Ovary (tissue), 9 donors: ENCODE data around the gene PARD3. TPM values are rescaled to one million over a fixed set of nuclear protein-coding genes. Genes with fewer than 3 reads are reported as not detected.
"Not testable (repeated sequence)": the region's sequence is repeated elsewhere in the genome, so short reads cannot be mapped to it uniquely, and the experiment has no call there.

Source experiments
- DNase-seq, 5 donors: peaks; one replicate each; pipeline ENCODE4 v3.0.0-alpha.2; 2019 to 2020
- H3K27ac ChIP-seq, 2 donors: fragments of 200-600 bp; one replicate each; pipeline versions ENCODE4 v1.5.1 to v1.8.0; 2019 to 2022
- H3K27me3 ChIP-seq: fragments of 200-600 bp; one replicate; pipeline ENCODE4 v1.8.0; 2022
- H3K36me3 ChIP-seq: fragments of 200-600 bp; sonication (generic); one replicate; pipeline ENCODE4 v1.5.1; 2019
- H3K4me1 ChIP-seq: one replicate; pipeline ENCODE4 v1.8.1; 2013; ENCODE audit warnings: mild to moderate bottlenecking, moderate library complexity; ENCODE audit not compliant: insufficient read depth
- H3K4me3 ChIP-seq: fragments of 200-600 bp; sonication (generic); one replicate; pipeline ENCODE4 v1.5.1; 2017
- H3K9me3 ChIP-seq, 2 donors: fragments of 200-600 bp in 1 of 2; sonication (generic) in 1 of 2; one replicate each; pipeline versions ENCODE4 v1.5.1 to v1.8.1; 2013 to 2019; ENCODE audit warnings: mild to moderate bottlenecking in 1 of 2, moderate library complexity in 1 of 2
- CTCF ChIP-seq, 3 donors: fragments of 450-650 bp in 2 of 3; fragments of 200-600 bp in 1 of 3; IDR thresholded peaks; one replicate each; pipeline versions ENCODE4 v1.5.1 to v1.8.0; 2016 to 2022; ENCODE audit warnings: antibody characterized with exemption in 3 of 3, mild to moderate bottlenecking in 1 of 3
- EP300 ChIP-seq: sonication (generic); formaldehyde crosslinking; IDR thresholded peaks from one replicate; pipeline ENCODE4 v1.6.1; 2017; ENCODE audit warnings: antibody characterized with exemption
- POLR2A ChIP-seq: fragments of 450-650 bp; IDR thresholded peaks from one replicate; pipeline ENCODE4 v1.6.1; 2017; ENCODE audit warnings: antibody characterized with exemption, mild to moderate bottlenecking, moderate library complexity
- WGBS, 3 donors: extraction: QIAGEN DNeasy Blood & Tissue Kit in 1 of 3; methylation state at CpG; one replicate each; pipeline versions ENCODE4 v1.1.5 to v1.1.7; 2013 to 2017; 5-methylcytosine and 5-hydroxymethylcytosine counted together
- intact Hi-C, 4 donors: fragments of 100-400 bp; cut with DNase I; formaldehyde crosslinking; loops; one replicate each; pipeline versions ENCODE4 v1.11.0 to v1.15.1; 2022 to 2023
- polyA plus RNA-seq, 2 donors: library from polyadenylated mRNA; stranded (reverse); fragments of 200-250 nt in 1 of 2; fragments of 350-450 nt in 1 of 2; fragmentation: Illumina TruSeq in 1 of 2; extraction: RNeasy Lipid Tissue Mini Kit (QIAGEN cat#74804) in 1 of 2; gene quantifications; one replicate each; pipeline ENCODE4 v1.2.3, GENCODE V29; 2013 to 2014
- total RNA-seq, 7 donors: library from RNA; depleted of rRNA in 2 of 7; stranded (reverse); fragments of >200 nt in 2 of 7; fragmentation: NEBNext Ultra II Directional in 3 of 7; extraction: Animal tissue kit (Norgen Biotek cat#: 25700) in 3 of 7; gene quantifications; one replicate each; pipeline versions ENCODE4 v1.1.0 to v1.2.4, GENCODE V29; 2016 to 2023
- donor health status: DM: no; HTN: no; CAD: no; lungs with moderate emphysema.
- donor health status: DM: no; HTN: no; CAD: no.
- donor health status: Bipolar disorder and iron deficiency.
- donor health status: DM: yes; HTN: yes; CAD: no.
- donor health status: DM: no; HTN: no; CAD: no.
- donor health status: DM: yes; HTN: yes; CAD: no.

The PARD3 gene
- total and polyA plus RNA-seq, 9 donors, result 31.8 to 92.3 (median 67.1) TPM

DNA sequence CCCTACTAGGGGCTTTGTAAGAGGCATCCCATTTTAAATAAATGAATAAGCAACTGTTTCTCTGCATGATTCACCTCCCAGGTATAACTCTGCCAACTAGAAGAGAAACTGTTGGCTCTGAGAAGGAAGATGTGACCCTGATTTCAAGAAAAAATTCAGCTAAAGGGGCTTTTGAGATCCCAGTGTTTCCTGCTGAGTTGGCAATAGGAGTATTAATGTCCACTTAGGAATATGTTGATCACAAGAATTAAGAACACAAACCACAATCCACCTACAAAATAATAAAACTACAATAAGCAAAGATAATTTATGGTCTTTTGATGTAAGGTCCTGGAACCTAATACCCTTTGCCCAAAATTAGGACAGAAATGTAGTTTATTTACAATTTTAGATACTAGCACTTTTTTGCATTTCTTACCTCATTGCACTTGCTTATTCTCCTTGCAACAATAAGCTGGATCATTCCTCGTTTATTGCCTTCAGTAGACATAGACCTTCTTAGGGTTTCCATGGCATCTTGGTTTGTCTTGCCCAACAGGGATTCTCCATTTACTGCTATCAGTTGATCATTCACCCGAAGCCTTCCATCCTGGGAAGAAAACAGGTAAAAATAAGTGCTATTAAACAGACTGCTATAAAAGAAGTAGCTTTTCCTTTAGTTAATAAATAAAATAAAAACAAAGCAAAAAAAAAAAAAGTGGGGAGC lies 456.2 kb downstream of the PARD3 start:
- no peak for DNase-seq
- Histone ChIP-seq H3K27me3 (no peaks in the 10 kb centered on the region), H3K27ac (no peak overlapping the region), H3K9me3 (no peaks in the 10 kb centered on the region), H3K4me3 (no peak overlapping the region), H3K4me1 (no peaks in the 10 kb centered on the region), H3K36me3 (no peaks in the 10 kb centered on the region)
- TF ChIP-seq POLR2A, result no peak
- no peak for TF ChIP-seq CTCF (IDR thresholded peaks at IDR 0.05)
- TF ChIP-seq EP300, result no peak
- 87 to 94% (median 92%) methylated on average over 2 of the region's 2 CpGs for WGBS, 3 donors
- intact Hi-C loops, result no loop called here

DNA sequence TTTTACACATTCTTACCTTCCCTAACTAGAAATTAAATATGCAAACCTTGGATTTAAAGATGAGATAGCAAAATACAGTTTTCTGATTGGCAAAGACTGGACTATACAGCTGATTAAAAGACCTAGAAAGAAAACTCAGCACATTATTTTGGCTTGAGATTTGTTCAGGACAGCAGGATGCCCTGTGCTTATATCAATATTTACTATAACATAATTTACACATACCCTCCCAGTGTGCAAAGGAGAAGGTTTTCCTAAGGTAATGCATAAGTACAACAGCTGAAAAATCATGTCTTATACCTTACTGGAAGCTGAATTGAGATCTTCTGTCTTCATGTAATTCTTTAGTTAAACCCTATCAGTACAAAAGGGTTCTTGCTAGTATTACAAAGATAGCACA lies 458.6 kb downstream of the PARD3 start:
- Histone ChIP-seq H3K9me3 (no peaks in the 10 kb centered on the region), H3K27me3 (no peaks in the 10 kb centered on the region), H3K4me3 (no peak overlapping the region), H3K4me1 (no peaks in the 10 kb centered on the region), H3K27ac (no peak overlapping the region), H3K36me3 (no peaks in the 10 kb centered on the region)
- no peak for DNase-seq
- TF ChIP-seq EP300, result no peak
- intact Hi-C loops, result no loop called here

- intact Hi-C loops, H3K4me1 ChIP-seq, DNase-seq, H3K9me3 ChIP-seq, H3K27me3 ChIP-seq, H3K36me3 ChIP-seq, H3K27ac ChIP-seq, H3K4me3 ChIP-seq: not testable (repeated sequence)
- 77 to 87% (median 78%) methylated on average over 4 of the region's 4 CpGs for WGBS, 3 donors
Observed at GRCh38 chr10:34353530-34353929, 461.6 kb downstream of the PARD3 start.

- H3K27me3 ChIP-seq, H3K36me3 ChIP-seq, H3K4me1 ChIP-seq, H3K27ac ChIP-seq, H3K9me3 ChIP-seq, DNase-seq, H3K4me3 ChIP-seq, intact Hi-C loops: not testable (repeated sequence)
- WGBS, 3 donors, result 95 to 97% (median 96%) methylated on average over 37 to 45 of the region's 45 CpGs
Observed at GRCh38 chr10:34352599-34353204, 462.4 kb downstream of the PARD3 start.

DNA sequence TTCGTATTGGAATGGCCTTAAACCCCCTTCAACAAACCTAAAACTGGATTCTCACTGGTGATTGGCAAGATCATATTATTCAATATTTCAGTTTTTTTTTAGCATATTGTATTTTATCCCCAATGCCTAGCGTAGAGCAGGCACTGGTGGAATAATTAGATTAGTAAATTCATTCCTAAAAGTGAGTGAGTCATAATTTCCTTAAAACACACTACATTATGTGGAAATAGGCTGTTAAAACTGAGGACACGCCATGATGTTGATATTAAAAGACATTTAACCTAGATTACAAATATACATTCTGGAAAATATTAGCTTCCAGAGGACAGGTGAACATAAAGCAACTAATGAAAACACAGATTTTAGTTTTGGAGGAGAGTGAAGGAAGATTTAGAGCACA lies 463.9 kb downstream of the PARD3 start:
- Histone ChIP-seq H3K27me3 (no peaks in the 10 kb centered on the region), H3K27ac (no peak overlapping the region), H3K4me3 (no peak overlapping the region), H3K36me3 (no peaks in the 10 kb centered on the region), H3K4me1 (no peaks in the 10 kb centered on the region), H3K9me3 (no peaks in the 10 kb centered on the region)
- no peak for DNase-seq
- intact Hi-C loops, result no loop called here
- no peak for TF ChIP-seq EP300
- no peak for TF ChIP-seq POLR2A
- no peak for TF ChIP-seq CTCF (IDR thresholded peaks at IDR 0.05)
- 90 to 92% (median 91%) methylated on average over 3 of the region's 3 CpGs for WGBS, 3 donors

DNA sequence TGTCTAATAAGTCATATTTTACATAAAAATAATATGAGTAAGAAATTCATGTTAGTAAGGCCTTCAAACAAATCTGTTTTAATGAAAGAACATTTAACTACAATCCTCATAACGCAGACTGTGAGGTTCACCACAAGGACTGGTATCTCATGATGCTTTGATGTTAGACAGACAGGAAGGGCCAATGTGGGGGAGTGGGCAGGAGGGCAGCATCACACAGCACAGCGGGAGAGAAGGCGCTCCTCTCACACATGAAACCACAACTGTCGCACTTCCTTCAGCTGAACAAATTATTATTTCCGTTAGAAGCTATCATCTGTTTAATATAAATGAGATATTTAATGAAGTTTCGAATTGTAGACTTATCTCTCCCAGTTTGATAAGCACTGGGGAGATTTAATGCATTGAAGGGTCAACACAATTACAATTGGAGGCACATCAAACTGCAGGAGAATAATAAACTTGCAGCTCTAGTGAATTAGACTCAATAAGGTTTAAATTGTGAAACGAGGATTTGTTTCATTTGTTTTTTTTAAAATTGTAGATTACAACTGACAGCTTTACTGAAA lies 466.1 kb downstream of the PARD3 start:
- H3K4me1 ChIP-seq, result no peaks in the 10 kb centered on the region
- no peaks in the 10 kb centered on the region for H3K9me3 ChIP-seq
- TF ChIP-seq EP300, result no peak
- no peak for TF ChIP-seq CTCF (IDR thresholded peaks at IDR 0.05)
- no peak for TF ChIP-seq POLR2A
- no peak overlapping the region for H3K4me3 ChIP-seq
- intact Hi-C loops, result no loop called here
- WGBS, 3 donors, result 96% methylated on average over 7 of the region's 7 CpGs
- no peak overlapping the region for H3K27ac ChIP-seq
- no peaks in the 10 kb centered on the region for H3K36me3 ChIP-seq
- no peak for DNase-seq
- H3K27me3 ChIP-seq, result no peaks in the 10 kb centered on the region
